Measurements from ENCODE around the gene ATAD3C.

GRCh38 chr1:1471389-1472052, 22.0 kb downstream of the ATAD3C start, which contains the start of gene ATAD3B:
- TF ChIP-seq SMC3 (IDR thresholded peaks at IDR 0.05; ENCODE audit: low read depth, low read length) (no peak), CTCF (conservative IDR thresholded peaks at IDR 0.05; ENCODE audit: low read depth, low read length) (no peak), POLR2A (IDR thresholded peaks at IDR 0.05; ENCODE audit: low read depth, low read length) (peak; percentile 79), BHLHE40 (IDR thresholded peaks at IDR 0.05; ENCODE audit: low read depth, low read length) (no peak; the same call in 1 of the 2 replicates), RAD21 (IDR thresholded peaks at IDR 0.05; ENCODE audit: low read length) (no peak), CEBPB (IDR thresholded peaks at IDR 0.05; ENCODE audit: low read depth, low read length) (0 out of 2 replicates have a peak, but pooled peaks have one; percentile 20)
